HepG2 (cell line): Measurements from ENCODE around the gene ANKRD65. TPM values are rescaled to one million over a fixed set of nuclear protein-coding genes. Genes with fewer than 3 reads are reported as not detected.

Experiments used
- ARNT ChIP-seq: fragments of 450-650 bp; IDR thresholded peaks from 2 replicates; pipeline ENCODE4 v1.6.1; 2017
- ATF5 ChIP-seq: sonication (generic); formaldehyde crosslinking; IDR thresholded peaks from 2 replicates; pipeline ENCODE4 v1.4.0; 2020; ENCODE audit warnings: mild to moderate bottlenecking, low read depth, missing genetic modification reagents
- BRD4 ChIP-seq: sonication (generic); formaldehyde crosslinking; IDR thresholded peaks from 2 replicates; pipeline ENCODE4 v1.4.0; 2020; ENCODE audit warnings: missing genetic modification reagents
- CHCHD3 ChIP-seq: sonication (generic); formaldehyde crosslinking; IDR thresholded peaks from 2 replicates; pipeline ENCODE4 v1.8.0; 2022; ENCODE audit warnings: mild to moderate bottlenecking, missing genetic modification reagents, moderate library complexity
- E2F1 ChIP-seq: sonication (generic); formaldehyde crosslinking; IDR thresholded peaks from 2 replicates; pipeline ENCODE4 v1.5.0; 2020; ENCODE audit warnings: missing genetic modification reagents
- FOXK2 ChIP-seq: fragments of 450-650 bp; IDR thresholded peaks from 2 replicates; pipeline ENCODE4 v1.6.1; 2016
- HNF1B ChIP-seq: sonication (generic); formaldehyde crosslinking; IDR thresholded peaks from 2 replicates; pipeline ENCODE4 v1.5.1; 2020; ENCODE audit warnings: mild to moderate bottlenecking, moderate library complexity, missing genetic modification reagents
- HOMEZ ChIP-seq: IDR thresholded peaks from 2 replicates; pipeline ENCODE4 v1.6.1; 2016; ENCODE audit warnings: low read depth
- MIER3 ChIP-seq: IDR thresholded peaks from 2 replicates; pipeline ENCODE4 v1.6.1; 2016; ENCODE audit warnings: missing compliant biosample characterization, borderline replicate concordance
- MLLT10 ChIP-seq: sonication (generic); formaldehyde crosslinking; IDR thresholded peaks from 2 replicates; pipeline ENCODE4 v1.4.0; 2020; ENCODE audit warnings: missing genetic modification reagents
- NFATC3 ChIP-seq: sonication (generic); formaldehyde crosslinking; IDR thresholded peaks from 2 replicates; pipeline ENCODE4 v1.5.1; 2020; ENCODE audit warnings: mild to moderate bottlenecking, missing genetic modification reagents
- RORA ChIP-seq: sonication (generic); formaldehyde crosslinking; IDR thresholded peaks from 2 replicates; pipeline ENCODE4 v1.5.0; 2020; ENCODE audit warnings: mild to moderate bottlenecking, missing genetic modification reagents, moderate library complexity
- SALL2 ChIP-seq: sonication (generic); formaldehyde crosslinking; IDR thresholded peaks from 2 replicates; pipeline ENCODE4 v1.8.1; 2023; ENCODE audit warnings: mild to moderate bottlenecking, missing genetic modification reagents, inconsistent platforms
- SATB2 ChIP-seq: sonication (generic); formaldehyde crosslinking; IDR thresholded peaks from 2 replicates; pipeline ENCODE4 v1.5.0; 2020; ENCODE audit warnings: missing genetic modification reagents
- SP140L ChIP-seq: sonication (generic); formaldehyde crosslinking; IDR thresholded peaks from 2 replicates; pipeline ENCODE4 v1.4.0; 2020; ENCODE audit warnings: missing genetic modification reagents, borderline replicate concordance
- THAP7 ChIP-seq: sonication (generic); formaldehyde crosslinking; IDR thresholded peaks from 2 replicates; pipeline ENCODE4 v1.8.1; 2023; ENCODE audit warnings: mild to moderate bottlenecking, missing genetic modification reagents
- TOE1 ChIP-seq: sonication (generic); formaldehyde crosslinking; IDR thresholded peaks from 2 replicates; pipeline ENCODE4 v1.4.0; 2020; ENCODE audit warnings: mild to moderate bottlenecking, missing genetic modification reagents
- ZNF275 ChIP-seq: sonication (generic); formaldehyde crosslinking; IDR thresholded peaks from 2 replicates; pipeline ENCODE4 v1.8.0; 2022; ENCODE audit warnings: missing genetic modification reagents, mild to moderate bottlenecking, inconsistent platforms, borderline replicate concordance
- ZNF281 ChIP-seq: sonication (generic); formaldehyde crosslinking; IDR thresholded peaks from 2 replicates; pipeline ENCODE4 v1.4.0; 2020; ENCODE audit warnings: missing genetic modification reagents, borderline replicate concordance
- ZSCAN22 ChIP-seq: sonication (generic); formaldehyde crosslinking; IDR thresholded peaks from 2 replicates; pipeline ENCODE4 v1.4.0; 2020; ENCODE audit warnings: mild to moderate bottlenecking, missing genetic modification reagents
- polyA plus RNA-seq, 8 experiments: library from polyadenylated mRNA; depleted of rRNA in 3 of 8; stranded (reverse) in 7 of 8; unstranded in 1 of 8; fragments of >200 nt; fragmentation: Illumina TruSeq in 4 of 8; extraction: Trizol in 4 of 8; gene quantifications; 2 replicates each; pipeline versions ENCODE4 v1.2.1 to v1.2.3, GENCODE V29; 2011 to 2016; ENCODE audit warnings: low read depth in 4 of 8, missing spikeins in 1 of 8, mixed read lengths in 1 of 8; ENCODE audit not compliant: insufficient read depth in 1 of 8
- total RNA-seq, 5 experiments: library from RNA; depleted of rRNA; stranded (reverse); fragments of >200 nt; fragmentation: Illumina TruSeq; extraction: Trizol; gene quantifications; 2 replicates each; pipeline ENCODE4 v1.2.3, GENCODE V29; 2016; ENCODE audit warnings: low read depth in 1 of 5

ANKRD65 gene
- total and polyA plus RNA-seq, 2 of the 13 experiments (the other 11 are each of a cell fraction or from before 2014, with no cell fraction given) = 12.1 to 30.1 TPM

GRCh38 chr1:1426496-1427105, 5.5 kb upstream of the ANKRD65 start (continued):
- TF ChIP-seq BRD4 = no peak
- TF ChIP-seq ZSCAN22 (CRISPR knock-in tag) = no peak
- TF ChIP-seq SATB2 (CRISPR knock-in tag) = no peak
- TF ChIP-seq CHCHD3 = no peak
- no peak for TF ChIP-seq TOE1 (CRISPR knock-in tag)
- no peak for TF ChIP-seq NFATC3 (CRISPR knock-in tag)
- no peak for TF ChIP-seq ARNT
- no peak for TF ChIP-seq MLLT10 (CRISPR knock-in tag)
- TF ChIP-seq FOXK2 = no peak
- TF ChIP-seq SALL2 (CRISPR knock-in tag) = no peak
- no peak for TF ChIP-seq THAP7 (CRISPR knock-in tag)
- TF ChIP-seq RORA = no peak
- no peak for TF ChIP-seq SP140L (CRISPR knock-in tag)
- no peak for TF ChIP-seq ATF5 (CRISPR knock-in tag)
- TF ChIP-seq MIER3 = no peak
- no peak for TF ChIP-seq HOMEZ
- no peak for TF ChIP-seq ZNF275 (CRISPR knock-in tag)
- no peak for TF ChIP-seq E2F1 (CRISPR knock-in tag)
- no peak for TF ChIP-seq HNF1B (CRISPR knock-in tag)
- 0 out of 2 replicates have a peak, but pooled peaks have one; percentile 36 for TF ChIP-seq ZNF281 (CRISPR knock-in tag)
